GM23338 (cell line): ENCODE data around the gene SHISA3. TPM values are rescaled to one million over a fixed set of nuclear protein-coding genes. Genes with fewer than 3 reads are reported as not detected.

Experiments used
- ATAC-seq: fragments of 200-7000 bp; cut with Tn5 transposase; 3 replicates; pipeline ENCODE4 v1.9.1; 2020
- DNase-seq: peaks from one replicate; pipeline ENCODE4 v3.0.0-alpha.2; 2015; ENCODE audit warnings: low spot score
- H2AFZ ChIP-seq: fragments of 200-600 bp; sonication (generic); 2 replicates; pipeline ENCODE4 v1.8.0; 2016; ENCODE audit warnings: antibody characterized with exemption, mild to moderate bottlenecking, moderate library complexity
- H3F3A ChIP-seq: fragments of 200-600 bp; sonication (generic); replicated peaks from 2 replicates; pipeline ENCODE4 v1.8.0; 2017; ENCODE audit warnings: antibody characterized with exemption, mixed run types, low read depth
- H3K27ac ChIP-seq: fragments of 200-600 bp; sonication (generic); 2 replicates; pipeline ENCODE4 v1.6.1; 2016; ENCODE audit warnings: low read depth
- H3K27me3 ChIP-seq: fragments of 200-600 bp; sonication (generic); 2 replicates; pipeline ENCODE4 v1.8.0; 2016; ENCODE audit warnings: mild to moderate bottlenecking, mixed run types, moderate library complexity; ENCODE audit not compliant: insufficient read depth
- H3K36me3 ChIP-seq: fragments of 200-600 bp; sonication (generic); 2 replicates; pipeline ENCODE4 v1.8.0; 2016; ENCODE audit warnings: mild to moderate bottlenecking; ENCODE audit not compliant: insufficient read depth
- H3K4me1 ChIP-seq: fragments of 200-600 bp; sonication (generic); 2 replicates; pipeline ENCODE4 v1.8.0; 2016; ENCODE audit warnings: mild to moderate bottlenecking, moderate library complexity; ENCODE audit not compliant: insufficient read depth
- H3K4me2 ChIP-seq: fragments of 200-600 bp; sonication (generic); 2 replicates; pipeline ENCODE4 v1.7.1; 2017; ENCODE audit warnings: mixed run types
- H3K4me3 ChIP-seq: fragments of 200-600 bp; sonication (generic); 2 replicates; pipeline ENCODE4 v1.6.1; 2016; ENCODE audit warnings: mixed run types
- H3K79me2 ChIP-seq: fragments of 200-600 bp; sonication (generic); replicated peaks from 2 replicates; pipeline ENCODE4 v1.8.0; 2017; ENCODE audit warnings: mild to moderate bottlenecking; ENCODE audit not compliant: insufficient read depth
- H3K9me2 ChIP-seq: fragments of 200-600 bp; sonication (generic); 2 replicates; pipeline ENCODE4 v1.8.0; 2017; ENCODE audit not compliant: insufficient read depth
- H4K20me1 ChIP-seq: fragments of 200-600 bp; sonication (generic); replicated peaks from 2 replicates; pipeline ENCODE4 v1.8.0; 2017; ENCODE audit warnings: mild to moderate bottlenecking; ENCODE audit not compliant: insufficient read depth
- H3K27ac Mint-ChIP-seq: 2 replicates; pipeline ENCODE4 v1.8.0; 2020; ENCODE audit warnings: inconsistent platforms, mild to moderate bottlenecking, moderate library complexity, mixed read lengths
- H3K27me3 Mint-ChIP-seq: 3 replicates; pipeline ENCODE4 v1.8.0; 2022; ENCODE audit warnings: low read depth, mild to moderate bottlenecking, moderate library complexity, mixed read lengths, inconsistent platforms; ENCODE audit not compliant: insufficient read depth, poor library complexity
- H3K36me3 Mint-ChIP-seq: 3 replicates; pipeline ENCODE4 v1.8.0; 2021; ENCODE audit warnings: low read depth, mild to moderate bottlenecking, inconsistent platforms, moderate library complexity, mixed read lengths
- H3K4me1 Mint-ChIP-seq: 3 replicates; pipeline ENCODE4 v1.8.0; 2020; ENCODE audit warnings: mild to moderate bottlenecking, inconsistent platforms, mixed read lengths
- H3K4me3 Mint-ChIP-seq: 3 replicates; pipeline ENCODE4 v1.8.0; 2021; ENCODE audit warnings: moderate library complexity, mild to moderate bottlenecking, inconsistent platforms, mixed read lengths
- H3K9me3 Mint-ChIP-seq: 3 replicates; pipeline ENCODE4 v1.8.0; 2020; ENCODE audit warnings: moderate library complexity, mild to moderate bottlenecking, inconsistent platforms, mixed read lengths
- CREB1 ChIP-seq: fragments of 250-450 bp; sonication (Bioruptor Pico); IDR thresholded peaks from 2 replicates; pipeline ENCODE4 v1.5.0; 2020; ENCODE audit warnings: low read depth, mild to moderate bottlenecking, moderate library complexity
- CTCF ChIP-seq, 2 experiments: fragments of 200-600 bp in 1 of 2; sonication (generic) in 1 of 2; conservative IDR thresholded peaks; 2 replicates each; pipeline versions ENCODE4 v1.5.1 to v1.6.1; 2016 to 2017; ENCODE audit warnings: antibody characterized with exemption in 2 of 2, low read depth in 2 of 2, mild to moderate bottlenecking in 2 of 2, moderate library complexity in 1 of 2
- ETS1 ChIP-seq: IDR thresholded peaks from 2 replicates; pipeline ENCODE4 v1.6.1; 2016; ENCODE audit warnings: antibody characterized with exemption
- EZH2 ChIP-seq: fragments of 200-600 bp; sonication (generic); IDR thresholded peaks from one replicate; pipeline ENCODE4 v1.8.0; 2017; ENCODE audit warnings: antibody characterized with exemption, mild to moderate bottlenecking, low read depth; ENCODE audit not compliant: unreplicated experiment
- EZH2phosphoT487 ChIP-seq: fragments of 200-600 bp; sonication (generic); IDR thresholded peaks from one replicate; pipeline ENCODE4 v1.8.1; 2018; ENCODE audit warnings: antibody characterized with exemption; ENCODE audit not compliant: unreplicated experiment
- JUNB ChIP-seq: IDR thresholded peaks from one replicate; pipeline ENCODE4 v1.6.1; 2016; ENCODE audit warnings: antibody characterized with exemption; ENCODE audit not compliant: unreplicated experiment
- NANOG ChIP-seq: IDR thresholded peaks from 2 replicates; pipeline ENCODE4 v1.6.1; 2016; ENCODE audit warnings: antibody characterized with exemption, borderline replicate concordance
- POLR2AphosphoS5 ChIP-seq: IDR thresholded peaks from 2 replicates; pipeline ENCODE4 v1.6.1; 2016; ENCODE audit warnings: antibody characterized with exemption, low read depth
- STAT1 ChIP-seq: IDR thresholded peaks from one replicate; pipeline ENCODE4 v1.6.1; 2016; ENCODE audit warnings: antibody characterized with exemption; ENCODE audit not compliant: unreplicated experiment
- ZNF114 ChIP-seq: fragments of 250-450 bp; sonication (Bioruptor Pico); IDR thresholded peaks from 2 replicates; pipeline ENCODE4 v1.5.0; 2020; ENCODE audit warnings: mild to moderate bottlenecking, moderate library complexity
- ZNF331 ChIP-seq: fragments of 250-450 bp; sonication (Bioruptor Pico); IDR thresholded peaks from 2 replicates; pipeline ENCODE4 v1.5.0; 2020; ENCODE audit warnings: low read depth, mild to moderate bottlenecking, moderate library complexity
- polyA plus RNA-seq: library from polyadenylated mRNA; unstranded; fragments of >200 nt; fragmentation: Nextera tagmentation; extraction: Ambion mirVana; gene quantifications from 2 replicates; pipeline ENCODE4 v1.2.1, GENCODE V29; 2016
- total RNA-seq: library from RNA; depleted of rRNA; stranded (reverse); fragments of >200 nt; shearing (Covaris generic); gene quantifications from 2 replicates; pipeline ENCODE4 v1.2.3, GENCODE V29; 2014
- TF ChIP-seq, protein P1 (sequence below): IDR thresholded peaks from one replicate; pipeline ENCODE4 v1.6.1; 2018; ENCODE audit warnings: antibody characterized with exemption; ENCODE audit not compliant: unreplicated experiment
- TF ChIP-seq, protein P2 (sequence below): fragments of 250-450 bp; sonication (Bioruptor Pico); IDR thresholded peaks from 2 replicates; pipeline ENCODE4 v1.5.0; 2020; ENCODE audit warnings: mild to moderate bottlenecking, moderate library complexity

The SHISA3 gene
- total and polyA plus RNA-seq, 2 experiments from 2014 or later, result 4.4 to 5.0 TPM

DNA sequence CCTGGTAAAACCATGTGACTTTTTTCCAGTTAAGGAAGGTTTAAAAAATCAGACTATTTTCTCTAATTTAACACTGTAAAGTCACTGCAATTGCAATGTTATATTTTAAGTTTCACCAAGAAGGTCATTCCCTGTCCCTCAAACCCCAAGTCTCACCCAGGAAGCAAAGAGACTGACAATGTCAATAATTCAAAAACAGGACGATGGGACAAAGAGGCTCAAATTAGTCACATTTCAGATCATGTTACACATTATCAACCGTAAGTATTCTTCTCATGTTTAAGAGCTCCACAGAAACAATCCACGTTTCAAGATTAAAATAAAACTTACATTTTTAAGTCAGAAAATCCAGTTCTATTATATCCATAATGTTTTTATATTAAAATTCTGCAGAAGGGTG lies 13.2 kb downstream of the SHISA3 start:
- Mint-ChIP-seq H3K4me3 (no peak overlapping the region), H3K27me3 (no peaks in the 10 kb centered on the region), H3K36me3 (no peaks in the 10 kb centered on the region), H3K9me3 (no peaks in the 10 kb centered on the region), H3K27ac (no peak overlapping the region), H3K4me1 (peaks cover 40% of the 10 kb centered on the region)
- Histone ChIP-seq H3K79me2 (no peaks in the 10 kb centered on the region), H3K36me3 (no peaks in the 10 kb centered on the region), H4K20me1 (no peaks in the 10 kb centered on the region), H3K4me3 (no peak overlapping the region), H3K27me3 (no peaks in the 10 kb centered on the region), H3K27ac (no peak overlapping the region), H2AFZ (no peak overlapping the region), H3K4me1 (peaks cover 29% of the 10 kb centered on the region), H3F3A (no peaks in the 10 kb centered on the region), H3K9me2 (no peaks in the 10 kb centered on the region), H3K4me2 (no peak overlapping the region)
- TF ChIP-seq STAT1 (no peak), JUNB (no peak), ZNF331 (CRISPR knock-in tag) (no peak), CTCF (conservative IDR thresholded peaks at IDR 0.05; ENCODE audit: low read depth in 2 of 2) (no peak), CREB1 (CRISPR knock-in tag) (no peak), ETS1 (no peak), ZNF114 (no peak), POLR2AphosphoS5 (no peak), NANOG (no peak), EZH2phosphoT487 (no peak), EZH2 (no peak)
- TF ChIP-seq, protein P1, sequence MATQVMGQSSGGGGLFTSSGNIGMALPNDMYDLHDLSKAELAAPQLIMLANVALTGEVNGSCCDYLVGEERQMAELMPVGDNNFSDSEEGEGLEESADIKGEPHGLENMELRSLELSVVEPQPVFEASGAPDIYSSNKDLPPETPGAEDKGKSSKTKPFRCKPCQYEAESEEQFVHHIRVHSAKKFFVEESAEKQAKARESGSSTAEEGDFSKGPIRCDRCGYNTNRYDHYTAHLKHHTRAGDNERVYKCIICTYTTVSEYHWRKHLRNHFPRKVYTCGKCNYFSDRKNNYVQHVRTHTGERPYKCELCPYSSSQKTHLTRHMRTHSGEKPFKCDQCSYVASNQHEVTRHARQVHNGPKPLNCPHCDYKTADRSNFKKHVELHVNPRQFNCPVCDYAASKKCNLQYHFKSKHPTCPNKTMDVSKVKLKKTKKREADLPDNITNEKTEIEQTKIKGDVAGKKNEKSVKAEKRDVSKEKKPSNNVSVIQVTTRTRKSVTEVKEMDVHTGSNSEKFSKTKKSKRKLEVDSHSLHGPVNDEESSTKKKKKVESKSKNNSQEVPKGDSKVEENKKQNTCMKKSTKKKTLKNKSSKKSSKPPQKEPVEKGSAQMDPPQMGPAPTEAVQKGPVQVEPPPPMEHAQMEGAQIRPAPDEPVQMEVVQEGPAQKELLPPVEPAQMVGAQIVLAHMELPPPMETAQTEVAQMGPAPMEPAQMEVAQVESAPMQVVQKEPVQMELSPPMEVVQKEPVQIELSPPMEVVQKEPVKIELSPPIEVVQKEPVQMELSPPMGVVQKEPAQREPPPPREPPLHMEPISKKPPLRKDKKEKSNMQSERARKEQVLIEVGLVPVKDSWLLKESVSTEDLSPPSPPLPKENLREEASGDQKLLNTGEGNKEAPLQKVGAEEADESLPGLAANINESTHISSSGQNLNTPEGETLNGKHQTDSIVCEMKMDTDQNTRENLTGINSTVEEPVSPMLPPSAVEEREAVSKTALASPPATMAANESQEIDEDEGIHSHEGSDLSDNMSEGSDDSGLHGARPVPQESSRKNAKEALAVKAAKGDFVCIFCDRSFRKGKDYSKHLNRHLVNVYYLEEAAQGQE, result no peak
- TF ChIP-seq, protein P2, sequence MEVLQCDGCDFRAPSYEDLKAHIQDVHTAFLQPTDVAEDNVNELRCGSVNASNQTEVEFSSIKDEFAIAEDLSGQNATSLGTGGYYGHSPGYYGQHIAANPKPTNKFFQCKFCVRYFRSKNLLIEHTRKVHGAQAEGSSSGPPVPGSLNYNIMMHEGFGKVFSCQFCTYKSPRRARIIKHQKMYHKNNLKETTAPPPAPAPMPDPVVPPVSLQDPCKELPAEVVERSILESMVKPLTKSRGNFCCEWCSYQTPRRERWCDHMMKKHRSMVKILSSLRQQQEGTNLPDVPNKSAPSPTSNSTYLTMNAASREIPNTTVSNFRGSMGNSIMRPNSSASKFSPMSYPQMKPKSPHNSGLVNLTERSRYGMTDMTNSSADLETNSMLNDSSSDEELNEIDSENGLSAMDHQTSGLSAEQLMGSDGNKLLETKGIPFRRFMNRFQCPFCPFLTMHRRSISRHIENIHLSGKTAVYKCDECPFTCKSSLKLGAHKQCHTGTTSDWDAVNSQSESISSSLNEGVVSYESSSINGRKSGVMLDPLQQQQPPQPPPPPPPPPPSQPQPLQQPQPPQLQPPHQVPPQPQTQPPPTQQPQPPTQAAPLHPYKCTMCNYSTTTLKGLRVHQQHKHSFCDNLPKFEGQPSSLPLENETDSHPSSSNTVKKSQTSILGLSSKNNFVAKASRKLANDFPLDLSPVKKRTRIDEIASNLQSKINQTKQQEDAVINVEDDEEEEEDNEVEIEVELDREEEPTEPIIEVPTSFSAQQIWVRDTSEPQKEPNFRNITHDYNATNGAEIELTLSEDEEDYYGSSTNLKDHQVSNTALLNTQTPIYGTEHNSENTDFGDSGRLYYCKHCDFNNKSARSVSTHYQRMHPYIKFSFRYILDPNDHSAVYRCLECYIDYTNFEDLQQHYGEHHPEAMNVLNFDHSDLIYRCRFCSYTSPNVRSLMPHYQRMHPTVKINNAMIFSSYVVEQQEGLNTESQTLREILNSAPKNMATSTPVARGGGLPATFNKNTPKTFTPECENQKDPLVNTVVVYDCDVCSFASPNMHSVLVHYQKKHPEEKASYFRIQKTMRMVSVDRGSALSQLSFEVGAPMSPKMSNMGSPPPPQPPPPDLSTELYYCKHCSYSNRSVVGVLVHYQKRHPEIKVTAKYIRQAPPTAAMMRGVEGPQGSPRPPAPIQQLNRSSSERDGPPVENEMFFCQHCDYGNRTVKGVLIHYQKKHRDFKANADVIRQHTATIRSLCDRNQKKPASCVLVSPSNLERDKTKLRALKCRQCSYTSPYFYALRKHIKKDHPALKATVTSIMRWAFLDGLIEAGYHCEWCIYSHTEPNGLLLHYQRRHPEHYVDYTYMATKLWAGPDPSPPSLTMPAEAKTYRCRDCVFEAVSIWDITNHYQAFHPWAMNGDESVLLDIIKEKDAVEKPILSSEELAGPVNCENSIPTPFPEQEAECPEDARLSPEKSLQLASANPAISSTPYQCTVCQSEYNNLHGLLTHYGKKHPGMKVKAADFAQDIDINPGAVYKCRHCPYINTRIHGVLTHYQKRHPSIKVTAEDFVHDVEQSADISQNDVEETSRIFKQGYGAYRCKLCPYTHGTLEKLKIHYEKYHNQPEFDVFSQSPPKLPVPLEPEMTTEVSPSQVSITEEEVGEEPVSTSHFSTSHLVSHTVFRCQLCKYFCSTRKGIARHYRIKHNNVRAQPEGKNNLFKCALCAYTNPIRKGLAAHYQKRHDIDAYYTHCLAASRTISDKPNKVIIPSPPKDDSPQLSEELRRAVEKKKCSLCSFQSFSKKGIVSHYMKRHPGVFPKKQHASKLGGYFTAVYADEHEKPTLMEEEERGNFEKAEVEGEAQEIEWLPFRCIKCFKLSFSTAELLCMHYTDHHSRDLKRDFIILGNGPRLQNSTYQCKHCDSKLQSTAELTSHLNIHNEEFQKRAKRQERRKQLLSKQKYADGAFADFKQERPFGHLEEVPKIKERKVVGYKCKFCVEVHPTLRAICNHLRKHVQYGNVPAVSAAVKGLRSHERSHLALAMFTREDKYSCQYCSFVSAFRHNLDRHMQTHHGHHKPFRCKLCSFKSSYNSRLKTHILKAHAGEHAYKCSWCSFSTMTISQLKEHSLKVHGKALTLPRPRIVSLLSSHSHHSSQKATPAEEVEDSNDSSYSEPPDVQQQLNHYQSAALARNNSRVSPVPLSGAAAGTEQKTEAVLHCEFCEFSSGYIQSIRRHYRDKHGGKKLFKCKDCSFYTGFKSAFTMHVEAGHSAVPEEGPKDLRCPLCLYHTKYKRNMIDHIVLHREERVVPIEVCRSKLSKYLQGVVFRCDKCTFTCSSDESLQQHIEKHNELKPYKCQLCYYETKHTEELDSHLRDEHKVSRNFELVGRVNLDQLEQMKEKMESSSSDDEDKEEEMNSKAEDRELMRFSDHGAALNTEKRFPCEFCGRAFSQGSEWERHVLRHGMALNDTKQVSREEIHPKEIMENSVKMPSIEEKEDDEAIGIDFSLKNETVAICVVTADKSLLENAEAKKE (CRISPR knock-in tag), result no peak
- ATAC-seq (no peak), DNase-seq (no peak)
